PC-3 (cell line): ENCODE data around the gene ITIH3. TPM values are rescaled to one million over a fixed set of nuclear protein-coding genes. Genes with fewer than 3 reads are reported as not detected.

Source experiments
- ATAC-seq: fragments of 200-7000 bp; cut with Tn5 transposase; 2 replicates; pipeline ENCODE4 v1.9.1; 2020; ENCODE audit warnings: mild to moderate bottlenecking, moderate library complexity
- BruUV-seq: library from RNA; stranded (reverse); fragments of 400-500 nt; replicated peaks from 2 replicates; lab custom pipeline; 2021; lab: Mats Ljungman, UMichigan
- CTCF ChIA-PET: fragments of 300-600 bp; sonication (Branson Sonifier 250); formaldehyde crosslinking; loops from one replicate; lab custom pipeline; 2022; ENCODE audit warnings: antibody characterized with exemption; lab: Charles Lee
- POLR2A ChIA-PET: fragments of 300-600 bp; sonication (Branson Sonifier 250); formaldehyde crosslinking; loops from one replicate; lab custom pipeline; 2022; ENCODE audit warnings: antibody characterized with exemption; ENCODE audit not compliant: unreplicated experiment; lab: Charles Lee
- DNase-seq: peaks from one replicate; pipeline ENCODE4 v3.0.0-alpha.2; 2015
- H2AFZ ChIP-seq: fragments of 300-600 bp; sonication (generic); 2 replicates; pipeline ENCODE4 v1.6.0; 2016; ENCODE audit warnings: antibody characterized with exemption, low read length
- H3F3A ChIP-seq: fragments of 300-600 bp; sonication (generic); one replicate; pipeline ENCODE4 v1.6.0; 2017; ENCODE audit warnings: antibody characterized with exemption, low read length, control low read depth, mild to moderate bottlenecking; ENCODE audit not compliant: unreplicated experiment
- H3K27ac ChIP-seq: fragments of 300-600 bp; sonication (generic); 2 replicates; pipeline ENCODE4 v1.5.1; 2016; ENCODE audit warnings: mild to moderate bottlenecking, low read length
- H3K27me3 ChIP-seq: fragments of 300-600 bp; sonication (generic); 2 replicates; pipeline ENCODE4 v1.6.1; 2016; ENCODE audit warnings: low read length, mixed read lengths
- H3K36me3 ChIP-seq: fragments of 300-600 bp; sonication (generic); 2 replicates; pipeline ENCODE4 v1.6.1; 2016; ENCODE audit warnings: low read depth, mixed run types, low read length, mixed read lengths
- H3K4me1 ChIP-seq: fragments of 300-600 bp; sonication (generic); 2 replicates; pipeline ENCODE4 v1.5.1; 2016; ENCODE audit warnings: low read length; ENCODE audit not compliant: insufficient read depth
- H3K4me2 ChIP-seq: fragments of 300-600 bp; sonication (generic); 2 replicates; pipeline ENCODE4 v1.6.0; 2016; ENCODE audit warnings: low read length
- H3K4me3 ChIP-seq: fragments of 300-600 bp; sonication (generic); 2 replicates; pipeline ENCODE4 v1.5.1; 2016; ENCODE audit warnings: mild to moderate bottlenecking, low read length, mixed read lengths
- H3K79me2 ChIP-seq: fragments of 300-600 bp; sonication (generic); 2 replicates; pipeline ENCODE4 v1.6.1; 2017; ENCODE audit warnings: low read length, mixed read lengths
- H3K9ac ChIP-seq: fragments of 300-600 bp; sonication (generic); 2 replicates; pipeline ENCODE4 v1.6.0; 2016; ENCODE audit warnings: mild to moderate bottlenecking, low read length
- H3K9me2 ChIP-seq: fragments of 300-600 bp; sonication (generic); replicated peaks from 2 replicates; pipeline ENCODE4 v1.6.1; 2016; ENCODE audit warnings: mixed run types, low read length, mixed read lengths
- H3K9me3 ChIP-seq: fragments of 300-600 bp; sonication (generic); 2 replicates; pipeline ENCODE4 v1.6.1; 2016; ENCODE audit warnings: low read length, mixed read lengths
- H4K20me1 ChIP-seq: fragments of 300-600 bp; sonication (generic); 2 replicates; pipeline ENCODE4 v1.6.1; 2016; ENCODE audit warnings: low read length, mixed read lengths
- CTCF ChIP-seq: fragments of 300-600 bp; sonication (generic); conservative IDR thresholded peaks from 2 replicates; pipeline ENCODE4 v1.5.1; 2017; ENCODE audit warnings: antibody characterized with exemption, low read depth, mild to moderate bottlenecking, low read length
- EZH2 ChIP-seq: fragments of 300-600 bp; sonication (generic); IDR thresholded peaks from one replicate; pipeline ENCODE4 v1.6.1; 2017; ENCODE audit warnings: antibody characterized with exemption, mild to moderate bottlenecking, low read length; ENCODE audit not compliant: unreplicated experiment
- EZH2phosphoT487 ChIP-seq: fragments of 300-600 bp; sonication (generic); IDR thresholded peaks from 2 replicates; pipeline ENCODE4 v1.6.1; 2018; ENCODE audit warnings: mild to moderate bottlenecking, antibody characterized with exemption, low read length, borderline replicate concordance
- intact Hi-C: fragments of 100-400 bp; cut with micrococcal nuclease; formaldehyde crosslinking; loops from 2 replicates; pipeline ENCODE4 v1.9.0; 2023
- total RNA-seq: library from RNA; depleted of rRNA; stranded (reverse); fragments of >200 nt; gene quantifications from 2 replicates; pipeline ENCODE4 v1.2.3, GENCODE V29; 2014

ITIH3 gene
- total RNA-seq, 1 experiment from 2014 or later, result not detected

GRCh38 chr3:52831500-52832301 is 37.1 kb downstream of the ITIH3 start:
- Histone ChIP-seq H3K79me2 (no peaks in the 10 kb centered on the region), H3K4me1 (peaks cover 20% of the 10 kb centered on the region), H3F3A (no peaks in the 10 kb centered on the region), H3K9ac (no peak overlapping the region), H2AFZ (no peak overlapping the region), H3K36me3 (no peaks in the 10 kb centered on the region), H3K9me3 (no peaks in the 10 kb centered on the region), H3K27me3 (no peaks in the 10 kb centered on the region), H4K20me1 (no peaks in the 10 kb centered on the region), H3K4me3 (no peak overlapping the region; the same call in 1 of the 2 replicates), H3K27ac (peak overlapping the region; percentile 53), H3K4me2 (peak overlapping the region; percentile 62), H3K9me2 (no peaks in the 10 kb centered on the region)
- ATAC-seq (peak; percentile 90), DNase-seq (peak; percentile 94)
- TF ChIP-seq EZH2 (no peak), EZH2phosphoT487 (no peak), CTCF (no peak)
- POLR2A ChIA-PET, result no interaction called here
- CTCF ChIA-PET, result interaction anchor here (0.5 kb wide), 1 partner anchor 14 kb away, joined by 3 read pairs; no protein-coding TSS in a partner anchor
- BruUV-seq, result TSS peak; percentile 7
- intact Hi-C loops, result no loop called here

GRCh38 chr3:52833202-52833601 is 38.6 kb downstream of the ITIH3 start:
- Histone ChIP-seq H4K20me1 (no peaks in the 10 kb centered on the region), H3K9ac (no peak overlapping the region), H3K4me3 (no peak overlapping the region), H3K9me3 (no peaks in the 10 kb centered on the region), H3K27me3 (no peaks in the 10 kb centered on the region), H2AFZ (no peak overlapping the region), H3K9me2 (no peaks in the 10 kb centered on the region), H3K4me1 (peaks cover 20% of the 10 kb centered on the region), H3K4me2 (no peak overlapping the region), H3F3A (no peaks in the 10 kb centered on the region), H3K27ac (no peak overlapping the region), H3K79me2 (no peaks in the 10 kb centered on the region), H3K36me3 (no peaks in the 10 kb centered on the region)
- no TSS peak for BruUV-seq
- POLR2A ChIA-PET, result no interaction called here
- DNase-seq (no peak), ATAC-seq (no peak)
- CTCF ChIA-PET, result no interaction called here
- intact Hi-C loops, result no loop called here
- TF ChIP-seq EZH2 (no peak), EZH2phosphoT487 (no peak)

- CTCF ChIA-PET, result no interaction called here
- intact Hi-C loops, result no loop called here
- Histone ChIP-seq H3F3A (no peaks in the 10 kb centered on the region), H3K36me3 (no peaks in the 10 kb centered on the region), H3K9me2 (no peaks in the 10 kb centered on the region), H4K20me1 (no peaks in the 10 kb centered on the region), H3K4me2 (no peak within 1 kb of the TSS), H3K27ac (no peak within 1 kb of the TSS), H3K27me3 (no peaks in the 10 kb centered on the region), H3K9ac (no peak within 1 kb of the TSS), H3K79me2 (no peaks in the 10 kb centered on the region), H3K4me1 (peaks cover 20% of the 10 kb centered on the region), H3K4me3 (no peak within 1 kb of the TSS), H2AFZ (no peak within 1 kb of the TSS), H3K9me3 (no peaks in the 10 kb centered on the region)
- ATAC-seq (no peak), DNase-seq (no peak)
- BruUV-seq, result no TSS peak
- POLR2A ChIA-PET, result no interaction called here
- no peak for TF ChIP-seq CTCF
- TF ChIP-seq EZH2phosphoT487, result no peak
- no peak for TF ChIP-seq EZH2
Observed at GRCh38 chr3:52834871-52835501, 40.4 kb downstream of the ITIH3 start, which contains the start of gene MUSTN1. TSS of gene MUSTN1 (minus strand) at chr3:52835019. CDS start at chr3:52834948, 71 bp downstream.
